Body of pancreas (tissue), 4 donors: ENCODE measurements around the gene RUVBL2.

ENCODE experiments used
- POLR2A ChIP-seq, 3 donors: fragments of 450-650 bp; IDR thresholded peaks; one replicate each; pipeline ENCODE4 v1.6.1; 2016; ENCODE audit warnings: antibody characterized with exemption in 3 of 3, mild to moderate bottlenecking in 2 of 3
- TF ChIP-seq, protein P1 (sequence below), 7 experiments: fragments of 450-650 bp in 4 of 7; fragments of 200-600 bp in 3 of 7; sonication (generic) in 3 of 7; IDR thresholded peaks; one replicate each; pipeline ENCODE4 v1.5.1; 2016 to 2019; ENCODE audit warnings: antibody characterized with exemption in 7 of 7

DNA sequence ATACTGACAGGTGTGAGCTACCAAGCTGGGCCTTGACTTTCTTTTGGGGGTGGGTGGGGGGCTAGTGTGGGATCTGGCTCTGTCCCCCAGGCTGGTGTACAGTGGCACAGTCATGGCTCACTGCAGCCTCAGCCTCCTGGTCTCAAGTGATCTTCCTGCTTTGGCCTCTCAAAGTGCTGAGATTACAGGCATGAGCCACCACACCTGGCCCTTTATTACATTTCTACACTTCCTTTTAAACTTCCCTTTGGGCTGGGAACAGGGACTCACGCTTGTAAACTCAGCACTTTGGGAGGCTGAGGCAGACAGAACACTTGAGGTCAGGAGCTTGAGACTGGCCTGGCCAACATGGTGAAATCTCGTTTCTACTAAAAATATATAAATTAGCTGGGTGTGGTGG, 16.6 kb upstream of the RUVBL2 start:
- TF ChIP-seq POLR2A (IDR thresholded peaks at IDR 0.05), result no peak
- TF ChIP-seq, protein P1, sequence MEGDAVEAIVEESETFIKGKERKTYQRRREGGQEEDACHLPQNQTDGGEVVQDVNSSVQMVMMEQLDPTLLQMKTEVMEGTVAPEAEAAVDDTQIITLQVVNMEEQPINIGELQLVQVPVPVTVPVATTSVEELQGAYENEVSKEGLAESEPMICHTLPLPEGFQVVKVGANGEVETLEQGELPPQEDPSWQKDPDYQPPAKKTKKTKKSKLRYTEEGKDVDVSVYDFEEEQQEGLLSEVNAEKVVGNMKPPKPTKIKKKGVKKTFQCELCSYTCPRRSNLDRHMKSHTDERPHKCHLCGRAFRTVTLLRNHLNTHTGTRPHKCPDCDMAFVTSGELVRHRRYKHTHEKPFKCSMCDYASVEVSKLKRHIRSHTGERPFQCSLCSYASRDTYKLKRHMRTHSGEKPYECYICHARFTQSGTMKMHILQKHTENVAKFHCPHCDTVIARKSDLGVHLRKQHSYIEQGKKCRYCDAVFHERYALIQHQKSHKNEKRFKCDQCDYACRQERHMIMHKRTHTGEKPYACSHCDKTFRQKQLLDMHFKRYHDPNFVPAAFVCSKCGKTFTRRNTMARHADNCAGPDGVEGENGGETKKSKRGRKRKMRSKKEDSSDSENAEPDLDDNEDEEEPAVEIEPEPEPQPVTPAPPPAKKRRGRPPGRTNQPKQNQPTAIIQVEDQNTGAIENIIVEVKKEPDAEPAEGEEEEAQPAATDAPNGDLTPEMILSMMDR (IDR thresholded peaks at IDR 0.05), result no peak
